NT2/D1 (cell line): ENCODE data around the gene INVS.

Source experiments
- DNase-seq: peaks from one replicate; pipeline ENCODE4 v3.0.0-alpha.2; 2011; ENCODE audit warnings: low read depth, low spot score
- H3K27me3 ChIP-seq: 2 replicates; pipeline ENCODE4 v1.6.0; 2011; ENCODE audit warnings: mild to moderate bottlenecking; ENCODE audit not compliant: insufficient read length, insufficient read depth
- H3K36me3 ChIP-seq: 2 replicates; pipeline ENCODE4 v1.6.1; 2011; ENCODE audit warnings: mild to moderate bottlenecking, low read length, mixed read lengths; ENCODE audit not compliant: insufficient read depth, insufficient read length
- H3K4me1 ChIP-seq: 2 replicates; pipeline ENCODE4 v1.5.1; 2011; ENCODE audit not compliant: insufficient read depth, insufficient read length
- H3K4me3 ChIP-seq: 2 replicates; pipeline ENCODE4 v1.5.1; 2011; ENCODE audit warnings: low read depth; ENCODE audit not compliant: insufficient read length
- H3K9ac ChIP-seq: 2 replicates; pipeline ENCODE4 v1.6.0; 2011; ENCODE audit warnings: low read depth; ENCODE audit not compliant: insufficient read length
- H3K9me3 ChIP-seq: 2 replicates; pipeline ENCODE4 v1.5.1; 2011; ENCODE audit warnings: mild to moderate bottlenecking, low read length; ENCODE audit not compliant: insufficient read depth
- SUZ12 ChIP-seq: IDR thresholded peaks from 2 replicates; pipeline ENCODE4 v1.6.1; 2011; ENCODE audit not compliant: insufficient read length, insufficient read depth; ENCODE audit errors: extremely low read depth
- YY1 ChIP-seq: IDR thresholded peaks from 2 replicates; pipeline ENCODE4 v1.6.1; 2011; ENCODE audit not compliant: insufficient read length, insufficient read depth
- ZNF274 ChIP-seq: IDR thresholded peaks from 2 replicates; pipeline ENCODE4 v1.6.1; 2011; ENCODE audit warnings: mild to moderate bottlenecking, low read depth, low read length

The INVS gene

GRCh38 chr9:100346836-100347235 is 247.8 kb downstream of the INVS start:
- TF ChIP-seq YY1 (no peak), SUZ12 (no peak), ZNF274 (no peak)
- no peak for DNase-seq
- no peak overlapping the region for H3K4me3 ChIP-seq

DNA sequence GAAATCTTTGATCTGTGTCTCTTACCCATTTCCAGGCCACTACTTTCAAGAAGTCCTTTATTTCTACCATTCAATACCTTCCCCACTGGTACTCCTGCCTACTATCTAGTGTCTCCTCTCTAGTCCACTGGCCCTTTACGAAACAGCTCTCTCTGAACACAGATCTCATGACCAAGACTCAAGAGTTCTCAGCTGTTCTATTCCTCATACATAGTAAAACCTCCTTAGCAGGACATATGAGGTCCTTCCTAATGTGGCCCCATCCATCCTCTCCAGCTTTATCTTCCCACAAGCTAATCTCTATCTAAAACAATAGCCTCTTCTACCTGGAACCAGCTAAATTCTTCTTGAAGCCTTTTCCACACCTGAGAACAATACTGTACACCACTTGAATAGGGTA is 251.1 kb downstream of the INVS start:
- H3K4me1 ChIP-seq: no peaks in the 10 kb centered on the region
- no peaks in the 10 kb centered on the region for H3K27me3 ChIP-seq
- H3K36me3 ChIP-seq: peaks cover 35% of the 10 kb centered on the region
- H3K4me3 ChIP-seq: no peak overlapping the region
- peaks cover 12% of the 10 kb centered on the region; the same call in 1 of the 2 replicates for H3K9me3 ChIP-seq
- DNase-seq: no peak
- TF ChIP-seq SUZ12 (no peak), YY1 (no peak), ZNF274 (no peak)
- H3K9ac ChIP-seq: no peak overlapping the region

More at GRCh38 chr9:100346836-100347235, 247.8 kb downstream of the INVS start:
- Histone ChIP-seq H3K9me3 (no peaks in the 10 kb centered on the region), H3K36me3 (peaks cover 48% of the 10 kb centered on the region), H3K9ac (no peak overlapping the region), H3K4me1 (no peaks in the 10 kb centered on the region), H3K27me3 (no peaks in the 10 kb centered on the region)
